Measurements from ENCODE around the gene ZFHX2. TPM values are rescaled to one million over a fixed set of nuclear protein-coding genes. Genes with fewer than 3 reads are reported as not detected.

The ZFHX2 gene
- total RNA-seq, 1 experiment from 2014 or later: 3.7 TPM

- TF ChIP-seq CTCF (IDR thresholded peaks at IDR 0.05; ENCODE audit: unreplicated experiment): no peak
These were observed 26.0 kb downstream of the ZFHX2 start for GRCh38 chr14:23525611-23526010.

GRCh38 chr14:23524954-23525353, 26.6 kb downstream of the ZFHX2 start:
- no peaks in the 10 kb centered on the region for H3K4me1 Mint-ChIP-seq (ENCODE audit: low read depth, unreplicated experiment)
- H3K4me3 Mint-ChIP-seq (ENCODE audit: low read depth, unreplicated experiment): no peak overlapping the region
- intact Hi-C loops (cut with micrococcal nuclease; ENCODE audit: unreplicated experiment): no loop called here
- no peak for TF ChIP-seq CTCF (IDR thresholded peaks at IDR 0.05; ENCODE audit: unreplicated experiment)
- H3K36me3 Mint-ChIP-seq (ENCODE audit: insufficient read depth, unreplicated experiment): no peaks in the 10 kb centered on the region
- H3K27ac Mint-ChIP-seq (ENCODE audit: unreplicated experiment): no peak overlapping the region
- peaks cover 19% of the 10 kb centered on the region for H3K27me3 Mint-ChIP-seq (ENCODE audit: unreplicated experiment)
- no peak for DNase-seq
- no peaks in the 10 kb centered on the region for H3K9me3 Mint-ChIP-seq (ENCODE audit: low read depth, unreplicated experiment)
- BruUV-seq (replicated peaks): no TSS peak
- CTCF ChIA-PET: no interaction called here

More at GRCh38 chr14:23525611-23526010, 26.0 kb downstream of the ZFHX2 start:
- DNase-seq: no peak
- Mint-ChIP-seq H3K27me3 (ENCODE audit: unreplicated experiment) (peaks cover 12% of the 10 kb centered on the region), H3K27ac (ENCODE audit: unreplicated experiment) (no peak overlapping the region), H3K9me3 (ENCODE audit: low read depth, unreplicated experiment) (no peaks in the 10 kb centered on the region), H3K4me1 (ENCODE audit: low read depth, unreplicated experiment) (no peaks in the 10 kb centered on the region), H3K36me3 (ENCODE audit: insufficient read depth, unreplicated experiment) (no peaks in the 10 kb centered on the region), H3K4me3 (ENCODE audit: low read depth, unreplicated experiment) (no peak overlapping the region)
- intact Hi-C loops (cut with micrococcal nuclease; ENCODE audit: unreplicated experiment): no loop called here
- CTCF ChIA-PET: no interaction called here
- BruUV-seq (replicated peaks): no TSS peak

GRCh38 chr14:23523229-23524016, 28.1 kb downstream of the ZFHX2 start:
- H3K4me1 Mint-ChIP-seq (ENCODE audit: low read depth, unreplicated experiment): no peaks in the 10 kb centered on the region
- intact Hi-C loops (cut with micrococcal nuclease; ENCODE audit: unreplicated experiment): no loop called here
- no peak overlapping the region for H3K27ac Mint-ChIP-seq (ENCODE audit: unreplicated experiment)
- TF ChIP-seq CTCF (IDR thresholded peaks at IDR 0.05; ENCODE audit: unreplicated experiment): no peak
- H3K9me3 Mint-ChIP-seq (ENCODE audit: low read depth, unreplicated experiment): no peaks in the 10 kb centered on the region
- no TSS peak for BruUV-seq (replicated peaks)
- CTCF ChIA-PET: interaction anchor here (1.6 kb wide), 1 partner anchor 16 kb away, joined by 3 read pairs; no protein-coding TSS in a partner anchor
- H3K27me3 Mint-ChIP-seq (ENCODE audit: unreplicated experiment): peaks cover 29% of the 10 kb centered on the region
- H3K36me3 Mint-ChIP-seq (ENCODE audit: insufficient read depth, unreplicated experiment): no peaks in the 10 kb centered on the region
- no peak for DNase-seq
- H3K4me3 Mint-ChIP-seq (ENCODE audit: low read depth, unreplicated experiment): no peak overlapping the region

- peaks cover 36% of the 10 kb centered on the region for H3K27me3 Mint-ChIP-seq (ENCODE audit: unreplicated experiment)
- no peak overlapping the region for H3K4me3 Mint-ChIP-seq (ENCODE audit: low read depth, unreplicated experiment)
- intact Hi-C loops (cut with micrococcal nuclease; ENCODE audit: unreplicated experiment): no loop called here
- no peak for TF ChIP-seq CTCF (IDR thresholded peaks at IDR 0.05; ENCODE audit: unreplicated experiment)
- H3K4me1 Mint-ChIP-seq (ENCODE audit: low read depth, unreplicated experiment): no peaks in the 10 kb centered on the region
- no peak for DNase-seq
- H3K27ac Mint-ChIP-seq (ENCODE audit: unreplicated experiment): no peak overlapping the region
- no peaks in the 10 kb centered on the region for H3K36me3 Mint-ChIP-seq (ENCODE audit: insufficient read depth, unreplicated experiment)
- no TSS peak for BruUV-seq (replicated peaks)
- CTCF ChIA-PET: interaction anchor here (1.6 kb wide), 1 partner anchor 15 kb away, joined by 3 read pairs; no protein-coding TSS in a partner anchor
- no peaks in the 10 kb centered on the region for H3K9me3 Mint-ChIP-seq (ENCODE audit: low read depth, unreplicated experiment)
These were observed 28.8 kb downstream of the ZFHX2 start for GRCh38 chr14:23522643-23523198.
